CD4-positive, alpha-beta T cell treated with Interferon alpha-2 for 1 hour (primary cell): ENCODE results near the gene HYAL2.
"Not testable (repeated sequence)": the region's sequence is repeated elsewhere in the genome, so short reads cannot be mapped to it uniquely, and the experiment has no call there.

Experiments
- DNase-seq, 2 donors: peaks; one replicate each; pipeline ENCODE4 v3.0.0-alpha.2; 2020 to 2022

HYAL2 gene

DNA sequence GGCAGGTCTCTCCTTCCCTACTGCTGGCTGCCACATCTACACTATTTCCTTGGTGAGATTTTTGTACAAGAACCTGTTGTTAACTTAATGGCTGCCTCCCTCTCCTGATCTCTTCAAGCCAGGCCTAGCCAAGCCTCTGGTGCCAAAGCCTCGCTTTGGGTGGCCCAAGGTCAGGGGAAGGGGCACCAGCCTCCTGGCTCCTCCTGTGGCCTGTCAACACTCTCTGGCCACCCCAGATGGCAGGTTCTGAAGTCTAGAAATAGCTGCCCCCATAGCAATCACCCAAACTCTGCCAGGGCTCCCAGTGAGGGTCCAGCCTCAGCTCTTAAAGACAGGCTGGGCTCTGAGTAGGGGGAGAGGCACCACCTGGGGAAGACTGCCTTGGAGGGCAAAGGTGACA is 35.3 kb downstream of the HYAL2 start:
- no peak for DNase-seq

DNA sequence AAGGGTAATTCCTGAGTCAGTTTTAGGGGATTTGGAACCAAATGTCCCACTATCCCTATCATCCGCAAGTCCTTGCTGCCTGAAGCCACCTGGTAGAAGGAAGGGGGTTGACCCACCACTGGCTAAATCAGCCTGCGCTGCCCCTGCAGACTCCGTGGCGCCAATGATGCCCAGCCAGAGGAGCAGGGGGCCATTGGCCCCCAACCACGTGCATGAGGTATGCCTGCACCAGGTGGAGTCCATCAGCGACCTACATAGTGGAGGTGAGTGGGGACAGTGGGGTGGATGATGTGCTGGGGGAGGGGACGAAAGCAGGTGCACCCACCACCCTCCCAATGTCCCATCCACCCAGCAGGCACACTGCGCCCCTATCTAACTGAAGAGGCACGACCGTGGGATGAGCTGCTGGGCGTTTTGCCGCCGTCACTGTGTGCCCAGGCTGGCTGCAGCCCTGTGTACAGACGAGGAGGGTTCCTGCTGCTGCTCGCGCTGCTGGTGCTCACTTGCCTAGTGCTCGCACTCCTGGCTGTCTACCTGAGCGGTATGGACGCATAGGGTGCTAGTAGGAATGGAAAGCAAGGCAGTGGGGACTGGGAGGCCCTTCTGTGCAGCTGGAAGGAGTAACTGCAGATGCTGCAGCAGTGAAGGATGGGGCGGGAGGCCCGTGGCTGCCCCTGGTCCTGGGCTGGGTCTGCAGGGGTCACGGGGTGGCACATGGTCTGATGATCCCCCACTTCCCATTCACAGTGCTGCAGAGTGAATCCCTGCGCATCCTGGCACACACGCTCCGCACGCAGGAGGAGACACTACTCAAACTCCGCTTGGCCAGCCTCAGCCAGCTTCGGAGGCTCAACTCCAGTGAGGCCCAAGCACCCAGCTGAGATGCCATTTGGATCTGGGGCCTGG is 36.0 kb downstream of the HYAL2 start:
- DNase-seq: no peak

DNA sequence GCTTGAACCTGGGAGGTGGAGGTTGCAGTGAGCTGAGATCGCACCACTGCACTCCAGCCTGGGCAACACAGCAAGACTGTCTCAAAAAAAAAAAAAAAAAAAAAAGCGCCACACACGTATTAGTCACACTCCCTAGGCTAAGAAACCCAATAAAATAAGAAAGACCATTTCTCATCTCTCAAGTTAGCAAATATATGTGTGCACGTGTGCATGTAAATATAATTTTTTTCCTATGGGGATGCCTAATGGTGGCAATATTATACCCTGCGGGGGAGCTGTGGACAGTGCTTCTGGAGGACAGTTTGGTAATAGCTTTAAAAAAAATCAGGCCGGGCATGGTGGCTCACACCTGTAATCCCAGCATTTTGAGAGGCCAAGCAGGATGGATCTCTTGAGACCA is 38.4 kb downstream of the HYAL2 start:
- not testable (repeated sequence) for DNase-seq

DNA sequence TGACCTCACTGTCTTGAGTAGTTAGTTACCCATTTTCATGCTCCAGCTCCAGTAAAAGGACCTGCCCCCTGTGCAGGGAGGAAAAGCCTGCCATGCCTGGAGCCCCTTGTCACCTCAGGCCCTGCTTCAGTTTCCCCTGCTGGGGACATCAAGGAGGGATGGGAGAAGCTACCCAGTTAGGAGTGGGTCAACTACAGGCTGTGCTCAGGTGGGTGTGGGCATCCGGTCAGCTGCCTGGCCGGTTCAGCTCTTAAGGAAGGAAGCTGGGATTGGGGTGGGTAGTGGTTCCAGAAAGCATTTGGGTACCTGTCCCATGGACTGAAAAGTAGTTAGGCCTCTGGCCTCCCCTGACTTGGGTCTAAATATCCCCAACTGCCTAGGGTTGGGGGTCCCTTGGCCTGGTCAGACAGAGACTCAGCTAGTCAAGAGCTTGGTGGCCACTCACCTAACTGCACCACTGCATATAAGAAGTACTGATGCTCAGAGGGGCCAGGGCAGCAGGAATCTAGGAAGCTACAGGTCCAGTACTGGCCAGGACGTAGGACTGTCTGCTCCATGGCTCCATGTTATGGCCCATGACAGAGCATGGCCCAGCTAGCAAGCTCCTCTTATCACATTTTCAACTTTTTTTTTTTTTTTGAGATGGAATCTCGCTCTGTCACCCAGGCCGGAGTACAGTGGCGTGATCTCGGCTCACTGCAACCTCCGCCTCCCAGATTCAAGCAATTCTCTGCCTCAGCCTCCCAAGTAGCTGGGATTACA is 43.1 kb downstream of the HYAL2 start:
- no peak for DNase-seq

- DNase-seq: no peak
These were observed 43.7 kb downstream of the HYAL2 start, which contains the start of gene LSMEM2 for GRCh38 chr3:50278880-50279224. Gene LSMEM2 (plus strand): TSS chr3:50279087. CDS start chr3:50279114, 27 bp downstream.

- DNase-seq: no peak
These were observed 44.2 kb downstream of the HYAL2 start for GRCh38 chr3:50278123-50278879.

- no peak for DNase-seq
These were observed 45.8 kb downstream of the HYAL2 start for GRCh38 chr3:50276762-50277101.

DNA sequence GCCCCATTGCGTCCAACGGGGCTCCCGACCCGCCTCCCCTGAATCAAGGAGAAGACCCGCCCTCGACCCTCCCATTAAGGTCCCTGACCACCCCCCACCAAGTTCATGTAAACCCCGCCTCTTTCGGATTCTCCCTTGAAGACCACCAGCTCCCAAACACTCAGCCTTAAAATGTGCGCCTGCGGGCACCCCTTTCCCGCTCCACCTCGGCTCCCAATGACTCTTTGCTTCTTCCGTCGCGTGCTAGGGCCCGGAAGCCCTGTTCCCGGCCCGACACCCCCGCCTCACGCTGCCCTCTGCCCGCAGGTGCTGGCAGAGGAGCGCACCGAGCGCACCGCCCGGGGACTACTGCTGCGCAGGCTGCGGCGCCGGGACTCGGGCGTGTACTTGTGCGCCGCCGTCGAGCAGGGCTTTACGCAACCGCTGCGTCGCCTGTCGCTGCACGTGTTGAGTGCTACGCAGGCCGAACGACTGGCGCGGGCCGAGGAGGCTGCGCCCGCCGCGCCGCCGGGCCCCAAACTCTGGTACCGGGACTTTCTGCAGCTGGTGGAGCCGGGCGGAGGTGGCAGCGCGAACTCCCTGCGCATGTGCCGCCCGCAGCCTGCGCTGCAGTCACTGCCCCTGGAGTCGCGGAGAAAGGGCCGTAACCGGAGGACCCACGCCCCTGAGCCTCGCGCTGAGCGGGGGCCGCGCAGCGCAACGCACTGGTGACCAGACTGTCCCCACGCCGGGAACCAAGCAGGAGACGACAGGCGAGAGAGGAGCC is 46.4 kb downstream of the HYAL2 start:
- no peak for DNase-seq

DNA sequence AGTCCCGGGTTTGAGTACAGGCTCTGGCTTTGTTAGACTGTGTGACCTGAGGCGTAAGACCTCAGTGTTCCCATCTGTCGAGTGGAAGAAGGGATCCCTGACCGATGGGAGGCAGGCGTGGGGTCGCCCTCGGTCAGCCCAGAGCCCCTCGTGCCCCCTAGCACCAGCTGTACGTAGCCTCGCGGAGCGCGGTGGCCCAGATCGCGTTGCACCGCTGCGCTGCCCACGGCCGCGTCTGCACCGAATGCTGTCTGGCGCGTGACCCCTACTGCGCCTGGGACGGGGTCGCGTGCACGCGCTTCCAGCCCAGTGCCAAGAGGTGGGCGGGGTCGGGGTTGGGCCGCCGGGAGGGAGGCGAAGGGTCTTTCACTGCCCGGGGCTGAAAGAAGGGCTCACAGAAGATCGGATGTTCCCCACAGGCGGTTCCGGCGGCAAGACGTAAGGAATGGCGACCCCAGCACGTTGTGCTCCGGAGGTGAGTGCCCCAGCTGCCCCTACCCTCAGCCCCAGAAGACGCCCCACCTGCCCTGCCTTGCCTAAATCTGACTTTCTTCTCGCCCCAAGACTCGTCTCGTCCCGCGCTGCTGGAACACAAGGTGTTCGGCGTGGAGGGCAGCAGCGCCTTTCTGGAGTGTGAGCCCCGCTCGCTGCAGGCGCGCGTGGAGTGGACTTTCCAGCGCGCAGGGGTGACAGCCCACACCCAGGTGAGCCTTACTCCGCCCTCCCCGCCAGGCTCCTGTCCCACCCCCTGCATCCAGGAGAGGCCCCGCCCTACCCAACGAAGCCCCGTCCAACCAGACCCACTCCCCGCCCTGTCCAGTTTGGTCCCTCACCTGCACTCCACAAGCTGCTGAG is 47.2 kb downstream of the HYAL2 start:
- no peak for DNase-seq

GRCh38 chr3:50274371-50275104 is 48.0 kb downstream of the HYAL2 start:
- peak; percentile 72 to 75 for DNase-seq

- no peak for DNase-seq
These were observed 48.9 kb downstream of the HYAL2 start for GRCh38 chr3:50273689-50274065.

GRCh38 chr3:50272911-50273688 is 49.4 kb downstream of the HYAL2 start:
- peak; percentile 81 to 87 for DNase-seq

DNA sequence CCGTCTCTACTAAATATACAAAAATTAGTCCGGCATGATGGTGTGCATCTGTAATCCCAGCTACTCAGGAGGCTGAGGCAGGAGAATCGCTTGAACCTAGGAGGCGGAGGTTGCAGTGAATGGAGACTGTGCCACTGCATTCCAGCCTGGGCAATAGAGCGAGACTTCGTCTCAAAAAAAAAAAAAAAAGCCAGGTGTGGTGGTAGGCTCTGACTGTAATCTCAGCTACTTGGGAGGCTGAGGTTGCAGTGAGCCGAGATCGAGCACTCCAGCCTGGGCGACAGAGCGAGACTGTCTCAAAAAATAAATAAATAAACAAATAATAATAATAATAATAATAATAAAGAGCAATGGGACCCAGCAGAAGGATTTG is 50.0 kb downstream of the HYAL2 start:
- DNase-seq: not testable (repeated sequence)

DNA sequence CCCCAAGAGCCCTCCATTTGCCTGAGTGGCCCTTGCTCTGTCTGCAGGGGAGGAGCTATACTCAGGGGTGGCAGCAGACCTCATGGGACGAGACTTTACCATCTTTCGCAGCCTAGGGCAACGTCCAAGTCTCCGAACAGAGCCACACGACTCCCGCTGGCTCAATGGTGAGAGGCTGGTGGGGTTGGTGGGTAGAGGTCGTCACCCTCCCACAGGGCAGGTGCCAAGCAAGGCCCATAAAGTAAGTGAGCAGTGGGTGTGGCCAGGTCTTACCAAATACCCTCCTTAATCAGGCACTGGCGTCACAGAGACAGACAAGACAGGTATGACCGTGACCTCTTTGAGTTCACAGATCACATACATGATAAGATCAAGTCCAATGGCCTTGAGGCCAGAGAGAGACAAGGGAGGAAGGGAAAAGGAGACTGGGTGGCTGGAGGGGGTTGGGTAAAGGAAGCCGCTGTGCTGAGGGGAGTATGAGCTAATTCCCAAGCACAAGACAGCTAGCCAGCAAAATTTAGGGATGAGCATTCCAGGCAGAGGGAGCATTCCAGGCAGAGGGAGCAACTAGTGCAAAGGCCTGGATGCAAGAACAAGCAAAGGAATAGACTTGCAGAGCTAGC is 51.1 kb downstream of the HYAL2 start:
- no peak for DNase-seq

DNA sequence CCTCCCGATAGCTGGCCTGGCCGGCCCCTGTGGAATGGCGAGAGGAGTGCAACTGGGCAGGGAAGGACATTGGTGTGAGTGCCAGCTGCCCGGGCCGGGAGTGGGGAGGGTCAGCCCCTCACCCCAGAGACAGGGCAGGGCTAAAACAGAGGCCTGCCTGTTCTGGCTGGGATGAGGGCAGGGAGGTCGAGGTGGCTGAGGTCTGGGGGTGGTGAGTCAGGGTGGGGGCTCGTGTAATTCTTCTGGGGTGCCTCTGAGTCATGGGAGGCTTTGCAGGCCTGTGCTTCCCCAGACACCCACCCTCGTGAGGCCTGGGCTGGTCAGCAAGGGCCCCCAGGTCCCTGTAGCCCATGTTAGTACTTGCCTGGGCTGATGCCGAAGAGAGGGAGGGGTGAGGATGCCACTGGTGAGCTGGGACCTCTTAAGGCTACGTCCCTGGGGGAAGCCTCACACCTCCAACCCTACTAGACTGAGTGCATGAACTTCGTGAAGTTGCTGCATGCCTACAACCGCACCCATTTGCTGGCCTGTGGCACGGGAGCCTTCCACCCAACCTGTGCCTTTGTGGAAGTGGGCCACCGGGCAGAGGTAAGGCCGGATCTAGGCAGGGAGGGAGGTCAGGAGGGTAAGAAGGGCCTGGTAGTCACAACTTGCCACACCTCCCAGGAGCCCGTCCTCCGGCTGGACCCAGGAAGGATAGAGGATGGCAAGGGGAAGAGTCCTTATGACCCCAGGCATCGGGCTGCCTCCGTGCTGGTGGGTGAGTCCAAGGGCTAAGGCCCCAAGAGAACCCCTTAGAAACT is 51.9 kb downstream of the HYAL2 start:
- DNase-seq: no peak

GRCh38 chr3:50269977-50270413 is 52.5 kb downstream of the HYAL2 start:
- DNase-seq: no peak

DNA sequence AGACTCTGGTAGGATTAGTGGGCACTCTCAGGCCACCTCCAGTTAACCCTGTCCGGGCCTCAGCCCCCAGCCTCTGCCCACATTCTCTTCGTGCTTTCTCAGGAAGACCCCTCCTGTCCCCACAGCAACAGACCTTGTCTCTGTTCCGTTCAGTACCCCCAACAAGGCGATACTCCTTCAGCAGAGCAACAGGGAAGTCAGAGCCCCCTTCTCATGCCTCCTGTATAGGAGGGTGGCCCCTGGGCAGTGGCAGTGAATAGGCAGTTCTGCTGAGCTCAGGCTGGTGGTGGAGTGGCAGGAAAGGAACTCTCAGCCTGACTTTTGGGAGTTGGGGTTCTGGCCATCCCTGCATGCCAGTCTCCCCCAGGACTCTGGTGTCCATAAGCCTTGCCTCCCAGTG is 53.1 kb downstream of the HYAL2 start:
- DNase-seq: no peak

DNA sequence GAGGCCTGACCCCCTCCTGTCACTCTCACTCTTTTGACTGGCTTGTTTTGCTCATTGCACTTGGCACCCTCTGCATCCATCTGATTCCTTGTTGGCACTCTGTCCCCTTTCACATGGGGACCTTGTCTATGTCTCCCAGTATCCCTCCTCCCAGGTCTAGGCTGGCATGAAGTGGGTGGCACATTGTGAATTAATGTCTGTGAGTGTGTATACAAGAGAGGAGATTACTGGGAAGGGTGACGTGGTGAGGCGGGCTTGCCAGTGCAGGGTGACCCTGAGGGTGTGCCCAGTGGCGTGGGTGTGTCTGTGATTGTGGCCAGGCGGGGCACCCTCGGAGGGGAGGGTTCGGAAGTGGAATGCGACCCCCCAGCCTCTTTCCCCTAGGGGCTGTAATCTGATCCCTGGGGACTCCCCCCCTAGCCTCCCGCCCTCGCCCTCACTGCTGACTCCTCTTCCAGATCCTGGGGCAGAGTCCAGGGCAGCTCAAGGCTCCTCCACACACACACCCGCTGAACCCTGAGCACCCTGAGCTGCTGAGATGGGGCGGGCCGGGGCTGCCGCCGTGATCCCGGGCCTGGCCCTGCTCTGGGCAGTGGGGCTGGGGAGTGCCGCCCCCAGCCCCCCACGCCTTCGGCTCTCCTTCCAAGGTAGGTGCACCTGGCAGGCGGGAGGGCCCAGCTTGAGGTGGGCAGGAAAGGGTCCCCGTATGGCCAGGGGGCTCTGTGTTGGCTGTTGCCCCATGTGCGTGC is 53.7 kb downstream of the HYAL2 start, which contains the start of gene SEMA3B:
Gene SEMA3B, plus strand, starts transcription at position 445 of the 749 bp plus-strand sequence. Its CDS starts 94 bp downstream, at position 539.
- no peak for DNase-seq
